KBM-7 (cell line): ENCODE measurements around the gene TMEM252.

ENCODE experiments used
- DNase-seq: peaks from one replicate; pipeline ENCODE4 v3.0.0-alpha.2; 2015
- in situ Hi-C: fragments of 300-500 bp; cut with MboI; formaldehyde crosslinking; loops from 2 replicates; pipeline ENCODE4 v1.14.3; 2020; ENCODE audit warnings: low sequenced_read_pairs, low pct_unique_long_range_greater_than_20kb, mixed read lengths

TMEM252 gene, protein sequence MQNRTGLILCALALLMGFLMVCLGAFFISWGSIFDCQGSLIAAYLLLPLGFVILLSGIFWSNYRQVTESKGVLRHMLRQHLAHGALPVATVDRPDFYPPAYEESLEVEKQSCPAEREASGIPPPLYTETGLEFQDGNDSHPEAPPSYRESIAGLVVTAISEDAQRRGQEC

DNA sequence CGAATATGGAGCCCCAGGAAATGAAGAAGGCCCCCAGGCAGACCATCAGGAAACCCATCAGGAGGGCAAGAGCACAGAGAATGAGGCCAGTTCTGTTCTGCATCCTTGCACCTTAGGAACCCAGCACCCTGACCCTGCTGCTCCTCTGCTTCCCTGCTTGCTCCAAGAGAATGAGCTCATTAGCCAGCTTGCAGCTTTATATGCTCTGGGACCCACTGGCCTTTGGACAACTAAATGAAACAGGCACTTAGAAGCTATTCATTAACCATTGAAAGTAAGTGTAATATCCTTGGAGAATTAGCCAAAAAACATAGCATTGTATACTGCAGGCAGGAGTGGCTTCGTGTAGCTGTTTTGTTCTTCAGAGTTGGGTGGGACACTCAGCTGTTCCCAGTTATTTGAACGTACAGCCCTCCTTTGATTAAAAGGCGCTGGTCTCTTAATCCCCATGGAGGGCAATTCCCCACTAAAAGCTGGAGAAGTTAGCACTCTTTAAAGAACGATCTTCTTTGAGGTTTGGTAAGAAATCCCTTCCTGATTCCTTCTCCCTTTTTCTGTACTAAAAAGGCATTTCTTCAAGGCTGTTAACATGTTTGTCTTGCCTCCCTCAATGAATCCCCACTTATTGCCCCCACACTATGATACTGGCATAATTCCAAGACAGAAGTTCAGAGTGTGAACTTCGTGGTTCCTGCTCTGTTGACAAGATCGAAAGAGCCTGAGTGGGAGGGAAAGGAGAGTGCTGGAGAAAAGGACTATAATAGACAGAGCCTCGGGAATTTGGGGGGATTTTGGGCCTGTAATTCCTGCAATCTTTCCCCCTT, at the start of gene TMEM252:
TSS of gene TMEM252 (minus strand) at position 172 of the 824 bp plus-strand sequence. CDS start at position 103, 69 bp downstream.
- DNase-seq, result no peak
- in situ Hi-C loops, result no loop called here

GRCh38 chr9:68585034-68585761, 44.5 kb upstream of the TMEM252 start:
- no peak for DNase-seq
- in situ Hi-C loops, result loop anchor here (25.0 kb wide), 2 partner anchors 202 to 427 kb away; partner anchors contain the start of gene PRKACG

GRCh38 chr9:68584189-68585033, 43.7 kb upstream of the TMEM252 start:
- in situ Hi-C loops, result loop anchor here (25.0 kb wide), 2 partner anchors 203 to 428 kb away; partner anchors contain the start of gene PRKACG

DNA sequence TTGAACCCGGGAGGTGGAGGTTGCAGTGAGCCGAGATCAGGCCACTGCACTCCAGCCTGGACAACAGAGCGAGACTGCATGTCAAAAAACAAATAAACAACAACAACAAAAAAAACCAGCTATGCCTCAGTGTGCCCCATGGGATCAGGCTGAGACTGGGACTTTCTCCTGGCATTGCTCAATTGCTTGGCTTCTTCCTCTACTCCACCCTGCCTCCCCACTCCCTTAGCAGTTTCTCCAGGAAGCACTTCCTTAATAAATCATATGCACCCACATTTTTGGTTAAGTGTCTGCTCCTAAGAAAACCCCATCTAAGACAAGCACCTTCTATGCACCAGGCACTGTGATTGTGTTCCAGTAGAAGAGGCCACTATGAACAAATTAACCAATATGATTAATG, 41.0 kb upstream of the TMEM252 start:
- in situ Hi-C loops, result loop anchor here (25.0 kb wide), 2 partner anchors 206 to 431 kb away; partner anchors contain the start of gene PRKACG
- DNase-seq, result no peak

More at GRCh38 chr9:68584189-68585033, 43.7 kb upstream of the TMEM252 start:
- peak; percentile 73 for DNase-seq

- no peak for DNase-seq
Observed at GRCh38 chr9:68577774-68578591, 37.3 kb upstream of the TMEM252 start.

GRCh38 chr9:68575817-68576216, 35.1 kb upstream of the TMEM252 start:
- in situ Hi-C loops, result loop anchor here (25.0 kb wide), 2 partner anchors 211 to 436 kb away; partner anchors contain the start of gene PRKACG
- no peak for DNase-seq

More at GRCh38 chr9:68577774-68578591, 37.3 kb upstream of the TMEM252 start:
- in situ Hi-C loops, result loop anchor here (25.0 kb wide), 2 partner anchors 209 to 434 kb away; partner anchors contain the start of gene PRKACG

GRCh38 chr9:68574150-68574549, 33.5 kb upstream of the TMEM252 start:
- DNase-seq, result no peak
- in situ Hi-C loops, result no loop called here

- no peak for DNase-seq
- in situ Hi-C loops, result no loop called here
Observed at GRCh38 chr9:68567565-68567964, 26.9 kb upstream of the TMEM252 start.

DNA sequence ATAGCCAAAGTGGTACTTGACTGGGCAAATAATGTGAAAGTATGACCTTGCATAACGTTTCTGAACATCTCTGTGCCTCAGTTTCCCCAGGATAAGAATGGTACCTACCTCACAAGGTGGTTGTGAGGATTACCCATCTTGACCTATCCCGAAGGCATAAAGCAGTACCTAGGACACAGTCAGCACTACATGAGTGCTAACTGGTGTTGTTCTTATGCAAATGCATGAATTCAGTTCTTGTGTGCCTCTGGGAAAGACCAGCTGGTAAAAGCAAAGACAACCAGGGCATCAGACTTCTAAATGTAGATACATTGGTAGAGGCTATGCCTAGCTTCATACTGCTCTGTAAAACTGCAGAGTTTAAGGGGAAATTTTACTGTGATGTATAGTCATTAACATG, 21.8 kb upstream of the TMEM252 start:
- no peak for DNase-seq
- in situ Hi-C loops, result no loop called here

GRCh38 chr9:68560071-68560844, 19.6 kb upstream of the TMEM252 start:
- in situ Hi-C loops, result no loop called here
- DNase-seq, result peak; percentile 69

DNA sequence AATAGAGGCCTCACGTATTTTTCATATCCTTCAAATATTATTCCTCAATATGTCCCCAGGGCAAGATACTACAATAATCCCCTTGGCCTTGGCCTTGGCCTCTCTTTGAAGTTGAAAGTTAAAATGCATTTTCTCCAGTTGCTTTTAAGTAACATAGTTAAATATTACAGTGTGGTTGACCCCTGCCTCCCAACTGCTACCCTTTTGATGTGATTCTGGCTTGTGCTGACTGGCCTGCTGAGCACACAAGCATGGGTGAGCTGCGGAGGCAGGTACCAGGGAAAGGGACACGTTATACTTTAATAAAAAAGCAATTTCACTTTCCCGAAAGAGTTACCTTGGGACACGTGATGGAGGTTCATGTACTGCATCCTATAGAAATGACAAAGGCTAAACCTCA, 17.9 kb upstream of the TMEM252 start:
- in situ Hi-C loops, result no loop called here
- no peak for DNase-seq

- in situ Hi-C loops, result no loop called here
- DNase-seq, result no peak
Observed at GRCh38 chr9:68555437-68556150, 14.9 kb upstream of the TMEM252 start.

DNA sequence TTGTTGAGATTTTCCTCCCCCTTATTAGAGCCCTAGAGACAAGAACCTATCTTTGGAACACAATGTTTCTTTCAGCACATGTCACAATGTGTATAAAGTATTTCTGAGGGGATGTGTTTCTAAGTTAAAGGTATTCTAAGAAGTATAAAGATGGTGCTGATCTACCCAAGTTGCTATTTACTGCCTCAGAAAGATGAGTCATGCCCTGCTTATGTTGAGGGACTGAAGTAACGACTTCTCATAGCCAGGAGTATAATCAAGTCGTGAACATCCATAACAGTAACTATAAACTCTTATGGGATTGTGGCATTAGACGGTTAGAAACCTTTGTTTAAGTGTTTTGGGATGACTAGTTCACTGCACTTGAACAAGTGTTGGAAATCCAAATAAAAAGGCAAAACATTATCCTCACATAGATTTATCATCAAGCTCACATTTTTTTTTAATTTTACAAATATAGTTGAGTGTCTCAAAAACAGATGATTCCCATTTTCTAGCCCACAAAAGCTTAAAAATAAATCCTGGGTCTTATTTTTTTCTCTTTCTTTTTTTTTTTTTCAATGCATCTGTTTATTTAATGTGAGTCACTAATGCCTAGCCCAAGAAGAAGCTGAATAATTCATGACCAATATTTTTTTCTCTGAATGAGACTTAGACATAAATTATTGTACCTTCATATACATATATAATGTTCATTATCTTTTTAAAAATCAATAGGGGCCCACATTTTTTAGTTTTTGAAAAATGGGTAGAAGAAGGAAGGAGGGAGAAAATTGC, 12.2 kb upstream of the TMEM252 start:
- no peak for DNase-seq
- in situ Hi-C loops, result no loop called here

DNA sequence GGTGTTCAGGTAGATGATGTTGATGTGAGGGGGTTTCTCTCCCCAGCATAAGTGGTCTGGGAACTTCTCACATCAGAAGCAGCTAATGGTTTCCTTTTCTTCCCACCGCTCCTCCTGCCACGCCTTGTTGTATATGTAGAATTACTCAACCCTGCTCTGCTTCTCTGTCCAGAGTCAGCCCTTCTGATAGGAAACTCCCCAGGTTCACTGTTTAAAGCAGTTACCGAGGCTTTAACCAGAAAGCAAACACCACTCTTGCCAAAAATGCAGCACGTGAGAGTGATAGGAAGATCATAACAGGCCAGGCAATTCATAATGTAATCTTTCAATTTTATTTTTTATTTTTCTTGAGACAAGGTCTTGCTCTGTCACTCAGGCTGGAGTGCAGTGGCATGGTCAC, 10.5 kb upstream of the TMEM252 start:
- no peak for DNase-seq
- in situ Hi-C loops, result no loop called here

DNA sequence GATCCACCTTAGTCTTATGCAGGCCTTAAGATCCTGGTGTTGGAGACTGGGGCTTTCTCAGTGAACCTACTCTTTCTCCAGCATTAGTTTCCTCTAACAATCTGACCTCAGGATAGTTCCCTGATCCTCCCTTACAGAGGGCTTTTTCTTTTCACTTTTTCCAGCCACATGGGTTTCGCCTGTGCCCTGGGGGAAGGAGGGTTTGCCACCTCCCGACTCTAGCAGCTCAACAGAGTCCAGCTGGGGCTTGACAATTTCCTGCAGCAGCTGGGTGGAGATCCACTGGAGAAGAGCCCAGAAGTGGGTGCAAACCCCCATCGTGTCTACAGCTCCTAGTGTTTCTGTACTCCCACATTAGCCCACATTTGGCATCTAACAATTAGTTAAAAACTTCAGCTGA, 7.6 kb upstream of the TMEM252 start:
- DNase-seq, result no peak
- in situ Hi-C loops, result no loop called here

DNA sequence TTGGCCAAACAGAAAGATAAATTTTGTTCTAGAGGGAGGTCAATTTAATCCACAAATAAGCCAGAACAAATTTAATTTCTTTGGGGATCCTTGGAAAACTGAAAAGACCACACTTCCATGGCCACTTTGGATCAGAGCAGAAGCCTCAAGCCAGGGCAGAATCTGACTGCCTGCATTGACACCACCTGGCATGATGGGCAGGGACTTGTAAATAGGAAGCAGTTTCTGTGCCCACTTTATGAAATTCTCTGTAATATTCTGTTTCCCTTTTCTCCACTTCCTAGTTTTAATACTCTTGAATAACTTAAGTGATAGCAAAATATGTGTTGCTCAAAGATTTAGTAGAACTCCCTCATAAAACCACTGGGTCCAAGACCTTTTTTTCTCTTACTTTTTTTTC, 6.7 kb upstream of the TMEM252 start:
- no peak for DNase-seq
- in situ Hi-C loops, result no loop called here
